Cardiac fibroblast (primary cell): ENCODE measurements around the gene CABLES1.

Source experiments
- DNase-seq, 2 donors: peaks; one replicate each; pipeline versions ENCODE4 v3.0.0 to v3.0.0-alpha.2; 2010; ENCODE audit warnings: low read depth in 2 of 2
- H3K4me3 ChIP-seq, 2 donors: replicated peaks in 1 of 2; 1 replicate in 1 of 2; 2 replicates in 1 of 2; pipeline ENCODE4 v1.5.1; 2011; ENCODE audit warnings: low read depth in 2 of 2, low read length in 2 of 2, mild to moderate bottlenecking in 2 of 2, moderate library complexity in 1 of 2
- CTCF ChIP-seq: IDR thresholded peaks from one replicate; pipeline ENCODE4 v1.5.1; 2011; ENCODE audit warnings: low read depth, mild to moderate bottlenecking, low read length, inconsistent platforms

Gene CABLES1

GRCh38 chr18:23247896-23248295 is 112.6 kb downstream of the CABLES1 start:
- no peak for DNase-seq
- H3K4me3 ChIP-seq, result no peak overlapping the region
- TF ChIP-seq CTCF, result no peak

- H3K4me3 ChIP-seq, result no peak overlapping the region
- DNase-seq, result no peak
- no peak for TF ChIP-seq CTCF
Observed at GRCh38 chr18:23248826-23249225, 113.5 kb downstream of the CABLES1 start.

GRCh38 chr18:23249348-23249747 is 114.1 kb downstream of the CABLES1 start:
- DNase-seq, result no peak
- no peak for TF ChIP-seq CTCF
- H3K4me3 ChIP-seq, result no peak overlapping the region

- peak; percentile 68 to 86 for DNase-seq
- no peak for TF ChIP-seq CTCF
- H3K4me3 ChIP-seq, result no peak overlapping the region
Observed at GRCh38 chr18:23250893-23251656, 115.8 kb downstream of the CABLES1 start.

GRCh38 chr18:23253630-23254029 is 118.3 kb downstream of the CABLES1 start:
- TF ChIP-seq CTCF, result no peak
- H3K4me3 ChIP-seq, result no peak overlapping the region
- DNase-seq, result no peak

GRCh38 chr18:23257137-23257536 is 121.9 kb downstream of the CABLES1 start:
- H3K4me3 ChIP-seq, result no peak overlapping the region
- no peak for DNase-seq
- TF ChIP-seq CTCF, result no peak
